BJ (cell line): ENCODE data around the gene TNP2. TPM values are rescaled to one million over a fixed set of nuclear protein-coding genes. Genes with fewer than 3 reads are reported as not detected.

Experiments used
- CTCF ChIA-PET: fragments of 350-600 bp; formaldehyde crosslinking; extraction: SDS; loops from one replicate; lab custom pipeline; 2021; ENCODE audit warnings: antibody characterized with exemption, inconsistent platforms; lab: Yijun Ruan, JAX
- POLR2A ChIA-PET: fragments of 300-600 bp; sonication (Branson Sonifier 250); formaldehyde crosslinking; extraction: SDS; loops from one replicate; lab custom pipeline; 2021; ENCODE audit warnings: antibody characterized with exemption; lab: Charles Lee
- DNase-seq: peaks from one replicate; pipeline ENCODE4 v3.0.0-alpha.2; 2011; ENCODE audit warnings: low read depth
- H3K27me3 ChIP-seq: 2 replicates; pipeline ENCODE4 v1.6.0; 2011; ENCODE audit warnings: low read length; ENCODE audit not compliant: control insufficient read depth, insufficient read depth
- H3K36me3 ChIP-seq: 2 replicates; pipeline ENCODE4 v1.5.1; 2011; ENCODE audit warnings: low read length; ENCODE audit not compliant: control insufficient read depth, insufficient read depth
- H3K4me3 ChIP-seq: 2 replicates; pipeline ENCODE4 v1.5.1; 2011; ENCODE audit warnings: low read depth, mild to moderate bottlenecking, control low read depth, low read length
- CTCF ChIP-seq: IDR thresholded peaks from 2 replicates; pipeline ENCODE4 v1.5.1; 2011; ENCODE audit warnings: low read depth, mild to moderate bottlenecking, control low read depth, inconsistent platforms, low read length, moderate library complexity; ENCODE audit not compliant: insufficient read depth
- polyA minus RNA-seq: library from RNA; depleted of rRNA, polyadenylated mRNA; stranded (reverse); fragments of >200 nt; gene quantifications from 2 replicates; pipeline ENCODE4 v1.2.3, GENCODE V29; 2011; rRNA and poly(A)+ RNA removed
- polyA plus RNA-seq: library from polyadenylated mRNA; depleted of rRNA; stranded (reverse); fragments of >200 nt; gene quantifications from 2 replicates; pipeline ENCODE4 v1.2.3, GENCODE V29; 2011; rRNA removed

The TNP2 gene
- polyA plus RNA-seq (not detected in 2 replicates), polyA minus RNA-seq (not detected in 2 replicates)

- no peak within 1 kb of the TSS for H3K4me3 ChIP-seq
- POLR2A ChIA-PET, result no interaction called here
- TF ChIP-seq CTCF, result no peak
- no peaks in the 10 kb centered on the region for H3K27me3 ChIP-seq
- CTCF ChIA-PET, result interaction anchor here (0.9 to 2.5 kb wide), 4 partner anchors 12 to 306 kb away, joined by 3 to 8 read pairs (median 4); partner anchors contain the start of gene SOCS1
- no peaks in the 10 kb centered on the region for H3K36me3 ChIP-seq
- no peak for DNase-seq
These were observed at the start of gene TNP2 for GRCh38 chr16:11268921-11269375. TSS of gene TNP2 (minus strand) at chr16:11269325. CDS start at chr16:11269262, 63 bp downstream.

- Histone ChIP-seq H3K36me3 (no peaks in the 10 kb centered on the region; the same call in 1 of the 2 replicates), H3K27me3 (no peaks in the 10 kb centered on the region), H3K4me3 (no peak overlapping the region)
- ChIA-PET CTCF (no interaction called here), POLR2A (no interaction called here)
- no peak for TF ChIP-seq CTCF
- no peak for DNase-seq
These were observed 49.7 kb upstream of the TNP2 start for GRCh38 chr16:11318817-11319216.

GRCh38 chr16:11316331-11317015 is 47.3 kb upstream of the TNP2 start:
- no peaks in the 10 kb centered on the region for H3K27me3 ChIP-seq
- H3K36me3 ChIP-seq, result no peaks in the 10 kb centered on the region; the same call in 1 of the 2 replicates
- no peak overlapping the region for H3K4me3 ChIP-seq
- no peak for TF ChIP-seq CTCF
- POLR2A ChIA-PET, result no interaction called here
- DNase-seq, result no peak
- CTCF ChIA-PET, result no interaction called here

GRCh38 chr16:11315510-11315909 is 46.4 kb upstream of the TNP2 start:
- Histone ChIP-seq H3K4me3 (no peak overlapping the region), H3K36me3 (no peaks in the 10 kb centered on the region; the same call in 1 of the 2 replicates), H3K27me3 (no peaks in the 10 kb centered on the region)
- POLR2A ChIA-PET, result no interaction called here
- CTCF ChIA-PET, result interaction anchor here (1.0 kb wide), 1 partner anchor 351 kb away, joined by 3 read pairs; no protein-coding TSS in a partner anchor
- TF ChIP-seq CTCF, result peak; percentile 25; the same call in 1 of the 2 replicates
- DNase-seq, result peak; percentile 18

- DNase-seq, result no peak
- H3K36me3 ChIP-seq, result no peaks in the 10 kb centered on the region; the same call in 1 of the 2 replicates
- H3K27me3 ChIP-seq, result no peaks in the 10 kb centered on the region
- TF ChIP-seq CTCF, result no peak
- H3K4me3 ChIP-seq, result no peak overlapping the region
- ChIA-PET CTCF (interaction anchor here (1.0 kb wide), 1 partner anchor 350 kb away, joined by 3 read pairs; no protein-coding TSS in a partner anchor), POLR2A (no interaction called here)
These were observed 45.3 kb upstream of the TNP2 start for GRCh38 chr16:11314309-11314894.
